ENCODE data around the gene TMEM50B. TPM values are rescaled to one million over a fixed set of nuclear protein-coding genes. Genes with fewer than 3 reads are reported as not detected.

TMEM50B gene
- total RNA-seq, 1 donor from 2014 or later: 29.7 TPM

DNA sequence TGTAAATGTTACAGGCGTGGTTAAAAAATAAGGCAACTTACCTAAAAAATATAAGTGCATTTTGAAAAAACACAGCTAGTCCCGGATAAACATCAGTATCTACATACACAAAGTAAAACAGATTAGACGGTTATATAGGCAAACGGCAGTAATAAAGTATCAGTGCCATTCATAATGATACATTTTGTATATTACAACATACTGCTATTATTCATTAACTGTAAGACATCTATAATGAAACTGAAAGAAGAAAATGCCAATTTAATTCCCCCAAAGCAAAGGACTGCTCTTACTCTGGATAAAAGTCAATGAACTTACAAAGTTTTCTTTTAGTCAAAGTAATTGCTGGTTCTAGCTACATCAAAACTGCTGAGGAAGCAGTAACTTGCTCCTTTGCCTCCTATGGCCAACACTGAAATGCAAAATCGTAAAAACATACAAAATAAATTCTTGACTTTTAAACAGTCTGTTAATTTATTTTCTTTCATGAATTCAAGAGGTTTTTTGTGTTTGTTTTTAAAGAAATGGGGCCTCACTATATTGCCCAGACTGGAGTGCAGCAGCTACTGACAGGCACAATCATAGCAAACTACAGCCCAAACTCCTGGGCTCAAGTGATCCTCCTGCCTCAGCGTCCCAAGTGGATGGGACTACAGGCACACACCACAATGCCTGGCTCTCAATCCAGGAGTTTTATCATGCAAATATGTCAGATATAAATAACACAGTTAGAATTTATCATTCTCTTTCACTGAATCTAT is 23.9 kb downstream of the TMEM50B start:
- TF ChIP-seq, protein P1, sequence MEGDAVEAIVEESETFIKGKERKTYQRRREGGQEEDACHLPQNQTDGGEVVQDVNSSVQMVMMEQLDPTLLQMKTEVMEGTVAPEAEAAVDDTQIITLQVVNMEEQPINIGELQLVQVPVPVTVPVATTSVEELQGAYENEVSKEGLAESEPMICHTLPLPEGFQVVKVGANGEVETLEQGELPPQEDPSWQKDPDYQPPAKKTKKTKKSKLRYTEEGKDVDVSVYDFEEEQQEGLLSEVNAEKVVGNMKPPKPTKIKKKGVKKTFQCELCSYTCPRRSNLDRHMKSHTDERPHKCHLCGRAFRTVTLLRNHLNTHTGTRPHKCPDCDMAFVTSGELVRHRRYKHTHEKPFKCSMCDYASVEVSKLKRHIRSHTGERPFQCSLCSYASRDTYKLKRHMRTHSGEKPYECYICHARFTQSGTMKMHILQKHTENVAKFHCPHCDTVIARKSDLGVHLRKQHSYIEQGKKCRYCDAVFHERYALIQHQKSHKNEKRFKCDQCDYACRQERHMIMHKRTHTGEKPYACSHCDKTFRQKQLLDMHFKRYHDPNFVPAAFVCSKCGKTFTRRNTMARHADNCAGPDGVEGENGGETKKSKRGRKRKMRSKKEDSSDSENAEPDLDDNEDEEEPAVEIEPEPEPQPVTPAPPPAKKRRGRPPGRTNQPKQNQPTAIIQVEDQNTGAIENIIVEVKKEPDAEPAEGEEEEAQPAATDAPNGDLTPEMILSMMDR (IDR thresholded peaks at IDR 0.05; ENCODE audit: insufficient read depth, low read depth, low read length): no peak
- TF ChIP-seq EZH2 (IDR thresholded peaks at IDR 0.05; ENCODE audit: insufficient read depth, low read length): no peak
- Histone ChIP-seq H3K4me3 (ENCODE audit: insufficient read depth, low read depth, low read length) (no peak overlapping the region), H3K4me1 (ENCODE audit: insufficient read depth, low read length) (peaks cover 5% of the 10 kb centered on the region), H3K27ac (ENCODE audit: low read depth, low read length) (no peak overlapping the region), H2AFZ (ENCODE audit: low read depth, low read length) (no peak overlapping the region), H3K27me3 (ENCODE audit: insufficient read depth, low read length) (no peaks in the 10 kb centered on the region), H3K9me3 (ENCODE audit: insufficient read depth, low read depth, low read length) (no peaks in the 10 kb centered on the region), H3K9ac (ENCODE audit: low read length) (no peak overlapping the region), H3K79me2 (ENCODE audit: insufficient read depth, low read length) (no peaks in the 10 kb centered on the region), H4K20me1 (ENCODE audit: insufficient read depth, low read length) (no peaks in the 10 kb centered on the region), H3K4me2 (ENCODE audit: low read length) (no peak overlapping the region), H3K36me3 (ENCODE audit: insufficient read depth, low read length) (peaks cover 5% of the 10 kb centered on the region)
- Mint-ChIP-seq H3K27me3 (ENCODE audit: low read depth, unreplicated experiment) (no peaks in the 10 kb centered on the region), H3K36me3 (ENCODE audit: low read depth, unreplicated experiment) (peaks cover 2% of the 10 kb centered on the region), H3K27ac (ENCODE audit: unreplicated experiment) (no peak overlapping the region), H3K4me3 (ENCODE audit: unreplicated experiment) (no peak overlapping the region), H3K4me1 (ENCODE audit: low read depth, unreplicated experiment) (peaks cover 12% of the 10 kb centered on the region), H3K9me3 (ENCODE audit: unreplicated experiment) (no peaks in the 10 kb centered on the region)
- FAIRE-seq (no peak), DNase-seq (ENCODE audit: low read depth) (no peak)

DNA sequence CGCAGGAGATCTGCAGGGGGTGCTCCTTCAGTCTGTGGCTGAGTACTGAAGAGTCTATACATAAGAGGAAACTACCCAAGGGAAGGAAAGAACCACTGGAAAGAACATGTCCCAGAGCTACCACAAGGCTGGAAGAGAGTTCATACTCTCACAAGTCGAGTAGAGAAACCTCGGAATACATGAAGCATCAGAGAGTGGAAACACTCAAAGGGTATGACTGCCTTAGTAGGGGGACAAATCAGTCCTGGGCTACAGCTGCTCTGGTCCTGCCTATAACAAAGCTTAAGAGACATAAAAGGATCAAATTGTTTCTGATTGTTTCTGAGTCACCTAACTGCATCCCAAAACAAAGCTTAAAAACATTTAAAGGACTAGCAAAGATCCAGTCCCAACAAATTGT is 27.4 kb downstream of the TMEM50B start:
- H3K4me3 ChIP-seq (ENCODE audit: insufficient read depth, low read depth, low read length): no peak overlapping the region
- no peaks in the 10 kb centered on the region for H3K27me3 Mint-ChIP-seq (ENCODE audit: low read depth, unreplicated experiment)
- no peak for TF ChIP-seq EZH2 (IDR thresholded peaks at IDR 0.05; ENCODE audit: insufficient read depth, low read length)
- no peak overlapping the region for H3K4me3 Mint-ChIP-seq (ENCODE audit: unreplicated experiment)
- H3K9ac ChIP-seq (ENCODE audit: low read length): no peak overlapping the region
- peaks cover 5% of the 10 kb centered on the region for H3K4me1 ChIP-seq (ENCODE audit: insufficient read depth, low read length)
- H3K9me3 ChIP-seq (ENCODE audit: insufficient read depth, low read depth, low read length): no peaks in the 10 kb centered on the region
- H3K9me3 Mint-ChIP-seq (ENCODE audit: unreplicated experiment): no peaks in the 10 kb centered on the region
- peaks cover 5% of the 10 kb centered on the region for H3K36me3 ChIP-seq (ENCODE audit: insufficient read depth, low read length)
- H3K4me2 ChIP-seq (ENCODE audit: low read length): no peak overlapping the region
- H3K79me2 ChIP-seq (ENCODE audit: insufficient read depth, low read length): no peaks in the 10 kb centered on the region
- H3K27ac Mint-ChIP-seq (ENCODE audit: unreplicated experiment): no peak overlapping the region
- no peak overlapping the region for H3K27ac ChIP-seq (ENCODE audit: low read depth, low read length)
- no peaks in the 10 kb centered on the region for H3K27me3 ChIP-seq (ENCODE audit: insufficient read depth, low read length)
- no peaks in the 10 kb centered on the region for H4K20me1 ChIP-seq (ENCODE audit: insufficient read depth, low read length)
- peaks cover 8% of the 10 kb centered on the region for H3K4me1 Mint-ChIP-seq (ENCODE audit: low read depth, unreplicated experiment)
- DNase-seq (ENCODE audit: low read depth) (no peak), FAIRE-seq (no peak)
- peaks cover 3% of the 10 kb centered on the region for H3K36me3 Mint-ChIP-seq (ENCODE audit: low read depth, unreplicated experiment)
- no peak overlapping the region for H2AFZ ChIP-seq (ENCODE audit: low read depth, low read length)

DNA sequence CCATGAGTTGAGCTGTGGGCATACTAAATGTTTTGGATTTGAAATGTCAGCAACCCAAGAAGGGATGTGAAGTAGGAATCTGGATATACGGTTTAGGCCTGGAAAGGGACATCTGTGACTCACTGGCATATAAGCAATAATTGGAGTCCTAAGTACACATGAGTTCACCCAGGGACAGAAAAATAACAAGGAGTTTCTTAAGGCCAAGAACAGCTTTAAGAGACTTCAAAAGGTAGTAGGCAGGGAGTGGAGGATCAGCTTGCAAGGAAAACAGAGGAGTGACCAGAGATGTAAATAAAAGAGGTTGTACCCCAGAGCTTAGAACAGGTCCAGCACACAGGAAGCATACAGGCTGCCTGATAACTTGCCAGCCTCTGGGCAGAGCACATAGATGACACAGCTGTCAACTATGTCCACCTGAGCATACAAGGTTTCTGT is 28.1 kb downstream of the TMEM50B start:
- no peak overlapping the region for H3K4me3 Mint-ChIP-seq (ENCODE audit: unreplicated experiment)

More for the DNA sequence above, 28.1 kb downstream of the TMEM50B start:
- no peak overlapping the region for H3K4me2 ChIP-seq (ENCODE audit: low read length)
- no peaks in the 10 kb centered on the region for H4K20me1 ChIP-seq (ENCODE audit: insufficient read depth, low read length)
- no peak for DNase-seq (ENCODE audit: low read depth)
- Mint-ChIP-seq H3K27ac (ENCODE audit: unreplicated experiment) (no peak overlapping the region), H3K9me3 (ENCODE audit: unreplicated experiment) (no peaks in the 10 kb centered on the region), H3K27me3 (ENCODE audit: low read depth, unreplicated experiment) (no peaks in the 10 kb centered on the region), H3K36me3 (ENCODE audit: low read depth, unreplicated experiment) (peaks cover 3% of the 10 kb centered on the region), H3K4me1 (ENCODE audit: low read depth, unreplicated experiment) (peaks cover 8% of the 10 kb centered on the region)
- H3K27ac ChIP-seq (ENCODE audit: low read depth, low read length): no peak overlapping the region
- FAIRE-seq: no peak
- no peak overlapping the region for H3K9ac ChIP-seq (ENCODE audit: low read length)
- no peaks in the 10 kb centered on the region for H3K27me3 ChIP-seq (ENCODE audit: insufficient read depth, low read length)
- H3K4me1 ChIP-seq (ENCODE audit: insufficient read depth, low read length): peaks cover 5% of the 10 kb centered on the region
- no peaks in the 10 kb centered on the region for H3K79me2 ChIP-seq (ENCODE audit: insufficient read depth, low read length)
- H3K9me3 ChIP-seq (ENCODE audit: insufficient read depth, low read depth, low read length): no peaks in the 10 kb centered on the region
- no peak overlapping the region for H2AFZ ChIP-seq (ENCODE audit: low read depth, low read length)
- H3K36me3 ChIP-seq (ENCODE audit: insufficient read depth, low read length): peaks cover 5% of the 10 kb centered on the region
- H3K4me3 ChIP-seq (ENCODE audit: insufficient read depth, low read depth, low read length): no peak overlapping the region
- TF ChIP-seq, protein P1 (IDR thresholded peaks at IDR 0.05; ENCODE audit: insufficient read depth, low read depth, low read length): no peak
- TF ChIP-seq EZH2 (IDR thresholded peaks at IDR 0.05; ENCODE audit: insufficient read depth, low read length): no peak
